GM21529 (cell line): ENCODE measurements around the gene SEC16B.

Experiments
- ATAC-seq: cut with Tn5 transposase; IDR thresholded peaks from one replicate; pipeline ENCODE4 v1.9.1; 2021; ENCODE audit not compliant: unreplicated experiment

Gene SEC16B

GRCh38 chr1:177913762-177914540, 55.9 kb downstream of the SEC16B start:
- ATAC-seq = no peak

GRCh38 chr1:177912991-177913390, 56.9 kb downstream of the SEC16B start:
- no peak for ATAC-seq

GRCh38 chr1:177909416-177909815, 60.4 kb downstream of the SEC16B start:
- ATAC-seq = no peak

- no peak for ATAC-seq
Measured at GRCh38 chr1:177907000-177907399, 62.9 kb downstream of the SEC16B start.

GRCh38 chr1:177905686-177906085, 64.2 kb downstream of the SEC16B start:
- ATAC-seq = no peak

GRCh38 chr1:177902266-177902665, 67.6 kb downstream of the SEC16B start:
- ATAC-seq = no peak

- no peak for ATAC-seq
Measured at GRCh38 chr1:177897998-177898654, 71.7 kb downstream of the SEC16B start.

DNA sequence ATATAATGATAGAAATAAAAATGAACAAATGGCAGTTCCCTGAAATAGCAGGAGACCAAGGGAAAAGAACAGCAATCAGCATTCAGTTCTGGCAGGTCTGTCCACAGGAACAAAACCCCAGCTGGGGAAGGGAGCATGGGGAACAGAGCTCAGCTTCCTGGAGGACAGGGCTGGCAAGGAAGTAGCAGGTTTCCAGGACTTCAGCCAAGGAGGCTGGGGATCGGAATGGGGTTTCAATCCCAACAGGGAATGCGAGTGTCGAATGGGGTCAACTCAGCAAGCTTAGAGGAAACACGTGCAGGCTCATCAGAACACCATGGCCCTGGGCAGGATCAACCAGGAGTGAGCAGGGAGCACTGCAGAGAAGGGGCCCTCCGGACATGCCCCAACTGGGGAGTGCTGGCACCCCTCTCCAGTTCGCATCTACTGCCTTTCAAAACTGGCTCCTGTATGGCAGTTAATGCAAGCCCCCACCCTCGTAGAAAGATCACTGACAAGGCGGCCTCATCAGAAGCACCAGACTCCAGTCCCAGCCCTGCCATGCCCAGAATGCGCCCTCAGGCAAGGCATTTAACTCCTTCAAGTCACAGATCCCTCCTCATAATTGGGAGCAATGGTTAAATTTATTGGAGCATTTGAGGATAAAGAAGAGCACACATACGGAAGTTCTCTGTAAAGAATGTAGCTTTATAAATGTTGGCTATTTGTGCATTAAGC, 72.4 kb downstream of the SEC16B start:
- ATAC-seq = no peak
